Measurements from ENCODE around the gene WNT3A.

- TF ChIP-seq NFXL1 (CRISPR knock-in tag; IDR thresholded peaks at IDR 0.05) (no peak), PML (IDR thresholded peaks at IDR 0.05; ENCODE audit: low read length) (no peak), TGIF2 (CRISPR knock-in tag; IDR thresholded peaks at IDR 0.05) (no peak), ZBTB34 (CRISPR knock-in tag; IDR thresholded peaks at IDR 0.05) (no peak), PTTG1 (tag; IDR thresholded peaks at IDR 0.05; ENCODE audit: low read depth) (no peak), RNF219 (CRISPR knock-in tag; IDR thresholded peaks at IDR 0.05) (no peak), ZNF512 (tag; IDR thresholded peaks at IDR 0.05) (no peak), MLX (CRISPR knock-in tag; conservative IDR thresholded peaks at IDR 0.05) (no peak), CEBPB (tag; IDR thresholded peaks at IDR 0.05) (no peak), JUNB (CRISPR knock-in tag; conservative IDR thresholded peaks at IDR 0.05) (no peak)
Measured at GRCh38 chr1:228029281-228029680, 22.5 kb downstream of the WNT3A start.
